Nephron progenitor cell (in vitro differentiated cells): ENCODE measurements around the gene SORCS2.
A peak's percentile ranks its signal among the peaks of the same experiment; 100 is the strongest.

ENCODE experiments used
- DNase-seq: peaks from one replicate; pipeline ENCODE4 v3.0.0; 2021
- H3K27ac Mint-ChIP-seq: 2 replicates; pipeline ENCODE4 v1.8.0; 2021; ENCODE audit warnings: mild to moderate bottlenecking, moderate library complexity, mixed read lengths
- H3K27me3 Mint-ChIP-seq: 2 replicates; pipeline ENCODE4 v1.8.0; 2021; ENCODE audit warnings: mild to moderate bottlenecking, low read depth, mixed read lengths; ENCODE audit not compliant: poor library complexity
- H3K36me3 Mint-ChIP-seq: 2 replicates; pipeline ENCODE4 v1.8.0; 2021; ENCODE audit warnings: low read depth, mixed read lengths
- H3K4me1 Mint-ChIP-seq: 2 replicates; pipeline ENCODE4 v1.8.0; 2021; ENCODE audit warnings: mixed read lengths
- H3K4me3 Mint-ChIP-seq: 2 replicates; pipeline ENCODE4 v1.8.0; 2021; ENCODE audit warnings: mild to moderate bottlenecking, moderate library complexity, mixed read lengths
- H3K9me3 Mint-ChIP-seq: 2 replicates; pipeline ENCODE4 v1.8.0; 2021; ENCODE audit warnings: mild to moderate bottlenecking, moderate library complexity, mixed read lengths
- CTCF ChIP-seq: fragments of 200-600 bp; sonication (generic); IDR thresholded peaks from 2 replicates; pipeline ENCODE4 v1.5.0; 2021; ENCODE audit warnings: antibody characterized with exemption

SORCS2 gene

GRCh38 chr4:7414736-7415510 lies 222.6 kb downstream of the SORCS2 start:
- Mint-ChIP-seq H3K36me3 (peaks cover under 1% of the 10 kb centered on the region), H3K27me3 (peaks cover 14% of the 10 kb centered on the region), H3K4me1 (peaks cover 70% of the 10 kb centered on the region), H3K27ac (no peak overlapping the region), H3K4me3 (no peak overlapping the region), H3K9me3 (peaks cover 10% of the 10 kb centered on the region)
- no peak for TF ChIP-seq CTCF
- no peak for DNase-seq

- DNase-seq, result no peak
- H3K36me3 Mint-ChIP-seq, result no peaks in the 10 kb centered on the region
- peaks cover 9% of the 10 kb centered on the region for H3K9me3 Mint-ChIP-seq
- no peak overlapping the region for H3K4me3 Mint-ChIP-seq
- H3K4me1 Mint-ChIP-seq, result peaks cover 61% of the 10 kb centered on the region
- peaks cover 14% of the 10 kb centered on the region for H3K27me3 Mint-ChIP-seq
- no peak for TF ChIP-seq CTCF
- H3K27ac Mint-ChIP-seq, result no peak overlapping the region
These were observed 223.8 kb downstream of the SORCS2 start for GRCh38 chr4:7415927-7416686.

- DNase-seq, result no peak
- Mint-ChIP-seq H3K27ac (no peak overlapping the region), H3K4me1 (peaks cover 54% of the 10 kb centered on the region), H3K9me3 (peaks cover 9% of the 10 kb centered on the region), H3K27me3 (peaks cover 15% of the 10 kb centered on the region), H3K36me3 (no peaks in the 10 kb centered on the region), H3K4me3 (peak overlapping the region; percentile 39)
- TF ChIP-seq CTCF, result no peak
These were observed 224.6 kb downstream of the SORCS2 start for GRCh38 chr4:7416745-7417432.

- DNase-seq, result no peak
- Mint-ChIP-seq H3K9me3 (peaks cover 9% of the 10 kb centered on the region), H3K27ac (no peak overlapping the region), H3K27me3 (peaks cover 15% of the 10 kb centered on the region), H3K36me3 (no peaks in the 10 kb centered on the region), H3K4me1 (peaks cover 56% of the 10 kb centered on the region), H3K4me3 (no peak overlapping the region)
- no peak for TF ChIP-seq CTCF
These were observed 225.3 kb downstream of the SORCS2 start for GRCh38 chr4:7417639-7418038.

GRCh38 chr4:7418131-7418943 lies 226.0 kb downstream of the SORCS2 start:
- H3K9me3 Mint-ChIP-seq, result peaks cover 9% of the 10 kb centered on the region
- no peak for DNase-seq
- H3K27me3 Mint-ChIP-seq, result peaks cover 15% of the 10 kb centered on the region
- no peak for TF ChIP-seq CTCF
- no peaks in the 10 kb centered on the region for H3K36me3 Mint-ChIP-seq
- H3K4me1 Mint-ChIP-seq, result peaks cover 62% of the 10 kb centered on the region
- H3K4me3 Mint-ChIP-seq, result no peak overlapping the region
- no peak overlapping the region for H3K27ac Mint-ChIP-seq
